NOMO-1 treated with dmso at 0.1 percent for 144 hours (cell line): Measurements from ENCODE around the gene MRGPRE.
"Not testable (repeated sequence)": the region's sequence is repeated elsewhere in the genome, so short reads cannot be mapped to it uniquely, and the experiment has no call there.

Experiments
- DNase-seq: peaks from one replicate; lab custom pipeline; 2025; ENCODE audit not compliant: unreplicated experiment; lab: John Stamatoyannopoulos, UW

The MRGPRE gene, protein sequence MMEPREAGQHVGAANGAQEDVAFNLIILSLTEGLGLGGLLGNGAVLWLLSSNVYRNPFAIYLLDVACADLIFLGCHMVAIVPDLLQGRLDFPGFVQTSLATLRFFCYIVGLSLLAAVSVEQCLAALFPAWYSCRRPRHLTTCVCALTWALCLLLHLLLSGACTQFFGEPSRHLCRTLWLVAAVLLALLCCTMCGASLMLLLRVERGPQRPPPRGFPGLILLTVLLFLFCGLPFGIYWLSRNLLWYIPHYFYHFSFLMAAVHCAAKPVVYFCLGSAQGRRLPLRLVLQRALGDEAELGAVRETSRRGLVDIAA

DNA sequence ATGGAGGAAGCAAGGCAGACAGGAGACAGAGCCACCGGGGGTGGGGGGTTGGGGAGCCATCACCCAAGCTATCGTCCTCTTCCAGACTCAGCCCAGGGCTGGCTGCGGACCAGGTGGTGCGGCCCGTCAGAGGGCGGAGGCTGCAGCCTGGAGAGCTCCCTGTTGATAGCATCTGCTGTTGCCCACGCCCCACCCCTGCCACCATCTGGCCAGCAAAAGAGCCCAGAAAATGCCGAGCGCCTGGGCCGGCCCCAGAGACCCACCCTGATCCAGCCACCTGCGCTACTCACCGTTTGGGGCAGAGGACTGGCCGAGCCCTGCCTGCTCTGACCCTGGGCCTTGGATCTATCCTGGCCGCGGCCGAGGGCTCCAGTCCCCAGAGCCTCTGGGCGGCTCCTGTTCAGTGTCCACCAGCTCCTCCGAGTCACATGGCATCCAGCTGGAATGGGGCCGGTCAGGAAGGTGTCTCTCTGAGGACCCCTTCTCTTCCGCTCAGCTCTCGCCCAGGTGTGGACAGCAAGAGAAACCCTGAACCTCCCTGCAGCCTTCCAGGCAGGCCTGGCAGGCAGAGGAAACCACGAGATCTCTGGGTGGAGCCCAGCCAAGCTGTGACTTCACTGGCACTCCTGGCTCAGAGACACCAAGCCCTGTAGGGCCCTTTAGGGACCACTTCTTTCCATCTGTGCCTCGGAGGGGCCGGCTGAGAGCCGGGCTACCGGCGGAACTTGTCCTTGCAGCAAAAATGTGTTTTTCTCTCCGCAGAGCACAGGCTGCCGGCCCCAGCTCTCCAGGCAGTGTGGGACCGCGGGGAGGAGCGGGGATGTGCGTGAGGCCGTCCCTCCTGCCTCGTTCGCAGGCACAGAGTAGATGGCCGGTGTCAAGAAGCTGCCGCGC is at the start of gene MRGPRE:
TSS of gene MRGPRE (minus strand) at position 567 of the 894 bp plus-strand sequence. CDS start 3,618 bp downstream, outside the sequence.
- DNase-seq: no peak

DNA sequence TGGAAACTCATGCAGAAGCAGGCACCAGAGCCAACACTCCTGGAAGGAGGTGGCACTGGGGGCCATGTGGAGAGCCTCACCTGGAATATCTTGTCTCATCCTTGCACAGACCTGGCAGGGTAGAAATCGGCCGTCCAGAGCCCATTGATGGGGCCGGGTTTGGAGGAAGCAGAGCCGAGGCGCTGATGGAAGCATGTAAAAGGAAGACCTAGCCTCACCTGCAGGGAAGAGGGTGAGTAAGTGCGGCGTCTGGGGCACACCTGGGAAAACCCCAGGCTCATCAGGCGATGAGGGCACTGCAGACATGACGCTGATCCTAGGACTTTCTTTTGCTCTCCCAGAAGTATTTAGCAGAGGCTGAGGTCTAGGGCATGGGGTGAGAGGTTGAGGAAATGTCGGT is 48.9 kb upstream of the MRGPRE start:
- DNase-seq: not testable (repeated sequence)

DNA sequence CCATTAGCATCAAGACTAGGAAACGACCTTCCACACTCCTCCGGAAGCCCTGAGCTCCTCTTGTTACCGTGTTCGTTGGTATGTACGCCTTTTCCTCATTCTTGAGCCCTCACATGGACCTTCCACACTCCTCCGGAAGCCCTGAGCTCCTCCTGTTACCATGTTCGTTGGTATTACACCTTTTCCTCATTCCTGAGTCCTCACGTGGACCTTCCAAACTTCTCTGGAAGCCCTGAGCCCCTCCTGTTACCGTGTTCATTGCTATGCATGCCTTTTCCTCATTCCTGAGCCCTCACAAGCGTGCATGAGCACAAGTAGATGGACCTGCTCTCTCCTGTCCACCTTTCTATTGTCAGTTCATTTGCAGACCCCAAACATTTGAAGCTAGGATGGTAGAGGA is 48.4 kb upstream of the MRGPRE start:
- DNase-seq: not testable (repeated sequence)

DNA sequence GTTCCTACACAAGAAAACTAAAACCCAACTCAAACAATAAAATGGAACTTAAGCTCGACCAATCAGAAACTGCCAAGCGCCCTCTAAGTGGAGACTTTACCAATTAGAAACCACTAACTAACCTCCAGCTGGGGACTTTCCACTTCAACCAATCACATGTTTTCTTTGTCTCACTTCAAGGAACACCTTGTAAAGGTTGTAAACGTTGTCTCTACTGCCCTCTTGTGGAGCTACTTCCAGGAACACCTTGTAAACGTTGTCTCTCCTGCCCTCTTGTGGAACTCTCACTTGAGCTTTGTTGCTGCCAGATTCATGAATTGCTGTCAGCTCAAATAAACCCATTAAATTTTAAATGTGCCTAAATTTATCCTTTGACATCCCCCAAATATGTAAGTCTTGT is 46.7 kb upstream of the MRGPRE start:
- DNase-seq: not testable (repeated sequence)

DNA sequence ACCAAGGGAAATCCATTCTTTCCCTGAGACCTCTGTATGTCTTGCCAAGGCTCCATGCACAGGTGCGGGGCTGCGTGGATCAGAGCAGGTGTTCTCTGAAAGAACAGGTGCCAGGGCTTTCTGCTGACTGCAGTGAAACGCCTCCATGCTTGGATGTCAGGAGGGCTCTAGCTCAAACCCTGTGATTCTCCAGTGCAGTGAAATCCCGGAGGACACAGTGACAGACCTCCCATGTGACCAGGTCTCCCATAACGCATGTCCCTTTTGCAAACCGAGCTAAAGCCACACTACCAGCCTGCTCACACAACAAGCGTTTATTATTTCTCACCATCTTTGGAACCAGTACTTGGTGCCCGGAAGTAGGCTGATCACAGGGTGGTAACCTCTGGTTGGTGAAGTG is 41.4 kb upstream of the MRGPRE start:
- DNase-seq: not testable (repeated sequence)

DNA sequence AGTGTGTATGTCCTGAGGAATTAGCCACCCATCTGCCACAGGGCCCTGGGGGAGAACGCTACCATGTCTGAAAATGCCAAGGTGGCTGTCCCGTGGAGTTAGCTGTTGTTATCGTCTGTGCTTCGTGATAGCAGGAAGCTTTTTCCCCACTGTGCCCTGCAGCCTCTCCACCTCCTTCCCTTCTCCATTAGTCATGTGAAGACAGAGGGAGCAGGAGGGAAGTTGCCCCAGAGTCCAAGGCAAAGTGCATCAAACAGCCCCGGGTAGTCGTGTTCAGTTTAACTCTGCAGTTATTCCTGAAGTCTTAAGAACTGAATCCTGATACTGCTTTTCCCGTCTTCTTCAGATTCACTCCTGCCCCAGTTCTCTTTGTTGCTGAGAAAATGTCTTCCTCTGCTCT is 30.3 kb upstream of the MRGPRE start:
- DNase-seq: not testable (repeated sequence)

DNA sequence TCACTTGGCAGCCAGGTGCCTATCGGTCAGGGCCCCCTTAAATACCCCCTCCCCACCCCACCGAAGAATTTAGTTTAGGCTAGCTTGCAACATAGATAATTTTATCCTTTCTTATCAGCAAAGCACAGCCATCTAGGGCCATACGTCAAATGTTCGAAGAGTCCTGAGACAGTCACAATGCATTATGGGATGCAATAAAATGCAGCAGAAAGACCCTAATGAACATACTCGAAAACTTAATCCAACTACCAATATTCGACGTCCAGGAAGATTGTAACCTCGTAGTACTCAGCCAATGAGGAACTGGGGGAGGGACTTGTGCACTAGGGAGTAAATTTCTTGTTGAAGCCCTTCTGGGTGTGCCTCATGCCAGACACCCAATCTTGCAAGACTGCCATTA is 29.6 kb upstream of the MRGPRE start:
- not testable (repeated sequence) for DNase-seq

DNA sequence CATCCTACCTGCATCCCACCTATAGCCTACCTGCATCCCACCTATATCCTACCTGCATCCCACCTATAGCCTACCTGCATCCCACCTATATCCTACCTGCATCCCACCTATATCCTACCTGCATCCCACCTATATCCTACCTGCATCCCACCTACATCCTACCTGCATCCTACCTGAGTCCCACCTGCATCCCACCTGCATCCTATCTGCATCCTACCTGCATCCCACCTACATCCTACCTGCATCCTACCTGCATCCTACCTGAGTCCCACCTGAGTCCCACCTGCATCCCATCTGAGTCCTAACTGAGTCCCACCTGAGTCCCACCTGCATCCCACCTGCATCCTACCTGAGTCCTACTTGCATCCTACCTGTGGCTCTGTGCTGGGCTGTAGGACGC is 25.3 kb upstream of the MRGPRE start:
- not testable (repeated sequence) for DNase-seq

DNA sequence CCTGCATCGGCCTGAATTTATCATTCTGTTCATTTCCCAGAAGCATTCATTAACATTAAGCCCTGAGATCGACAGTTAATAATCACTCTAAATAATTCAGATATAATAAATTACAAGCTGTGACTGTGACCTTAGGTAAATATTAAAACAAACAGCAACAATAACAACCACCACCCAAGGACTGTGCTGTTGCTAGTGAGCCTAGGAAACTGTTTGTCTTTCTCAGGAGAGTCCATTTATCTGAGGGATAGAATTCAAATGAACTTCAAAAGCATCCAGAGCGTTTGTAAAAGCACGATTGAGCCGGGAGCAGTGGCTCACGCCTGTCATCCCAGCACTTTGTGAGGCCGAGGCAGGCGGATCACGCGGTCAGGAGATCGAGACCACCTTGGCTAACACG is 23.0 kb upstream of the MRGPRE start:
- not testable (repeated sequence) for DNase-seq

DNA sequence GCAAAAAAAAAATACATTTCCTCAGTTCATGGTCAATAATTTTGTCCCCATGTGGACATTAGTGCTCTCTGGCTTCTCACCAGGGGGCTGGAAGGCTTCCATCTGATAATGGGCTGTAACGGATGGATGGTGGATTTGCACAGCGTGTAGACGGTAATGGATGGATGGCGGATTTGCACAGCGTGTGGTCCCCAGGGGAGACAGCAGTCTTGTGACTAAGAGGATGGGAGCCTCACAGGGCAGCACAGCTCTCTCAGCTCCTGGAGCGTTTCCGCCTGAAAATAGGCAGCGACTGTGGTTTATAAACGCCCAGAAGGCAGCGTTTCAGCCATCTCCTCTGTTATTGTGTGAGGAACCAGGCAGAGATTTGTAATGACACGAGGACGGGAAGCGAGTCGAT is 22.6 kb upstream of the MRGPRE start:
- not testable (repeated sequence) for DNase-seq

DNA sequence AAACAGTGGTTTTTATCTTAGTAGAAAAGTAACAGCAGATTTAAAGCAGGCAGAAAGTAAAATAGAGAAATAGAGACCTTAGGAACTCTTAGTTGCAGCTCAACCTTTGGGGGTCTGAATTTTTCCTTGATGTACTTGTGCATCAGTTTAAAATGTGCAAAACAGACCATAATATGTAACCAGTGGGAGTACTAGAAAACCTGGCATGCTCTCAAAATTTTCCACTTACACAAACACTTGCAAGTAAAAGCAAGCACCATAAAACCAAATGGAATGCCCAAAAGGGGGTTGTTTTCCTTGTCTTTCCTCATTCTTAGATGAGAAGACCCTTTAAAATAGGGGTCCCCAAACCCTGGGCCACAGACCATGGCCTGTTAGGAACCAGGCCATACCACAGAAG is 12.9 kb upstream of the MRGPRE start:
- no peak for DNase-seq

DNA sequence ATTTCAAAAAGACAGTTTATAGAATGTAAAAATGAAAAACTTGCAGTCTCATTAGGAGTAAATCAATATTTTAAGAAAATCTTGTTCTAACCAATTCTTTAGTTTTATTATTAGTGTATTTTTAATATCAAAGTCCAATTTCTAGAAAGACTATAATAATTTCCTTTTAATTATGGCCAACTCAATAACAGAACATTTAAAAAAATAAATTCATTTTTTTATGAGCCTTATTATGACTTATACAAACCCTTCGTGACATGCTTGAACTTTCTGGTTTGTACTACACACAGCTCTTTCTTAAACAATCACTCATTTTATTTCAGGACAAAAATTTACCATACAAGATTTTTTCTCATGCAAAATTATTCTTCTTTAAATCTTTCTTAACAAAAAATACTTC is 11.7 kb upstream of the MRGPRE start:
- DNase-seq: no peak

DNA sequence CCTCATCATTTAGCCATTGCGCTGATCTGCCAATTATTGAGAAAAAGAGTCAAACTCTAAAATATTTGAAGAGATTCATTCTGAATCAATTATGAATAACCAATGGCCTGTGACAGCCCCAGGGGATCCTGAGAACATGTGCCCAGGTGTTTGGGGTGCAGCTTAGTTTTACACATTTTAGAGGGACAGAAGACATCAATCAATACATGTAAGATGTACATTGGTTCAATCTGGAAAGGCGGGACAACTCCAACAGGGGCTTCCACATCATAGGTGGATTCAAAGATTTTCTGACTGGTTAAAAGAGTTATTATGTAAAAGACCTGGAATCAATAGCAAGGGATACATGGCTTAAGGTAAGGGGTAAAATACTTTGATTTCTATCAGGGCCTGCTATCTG is 4.9 kb upstream of the MRGPRE start:
- no peak for DNase-seq

DNA sequence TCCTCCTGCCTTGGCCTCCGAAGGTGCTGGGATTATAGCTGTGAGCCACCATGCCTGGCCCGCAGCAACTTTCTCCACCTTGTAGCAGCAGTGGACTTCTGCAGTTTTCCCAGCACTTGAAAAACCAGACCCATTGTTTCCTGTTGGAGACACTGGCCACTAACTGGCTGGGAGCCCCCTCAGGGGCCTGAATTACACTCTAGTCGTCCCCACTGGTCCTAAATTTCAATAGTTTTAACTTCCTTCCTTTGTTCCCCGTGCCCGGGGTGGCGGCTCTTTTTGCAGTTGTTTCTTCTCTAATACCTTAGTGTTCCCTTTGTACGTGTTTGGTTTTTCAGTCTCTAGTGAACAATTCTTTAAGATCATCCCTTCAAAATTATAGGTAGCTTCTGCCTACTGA is 2.6 kb upstream of the MRGPRE start:
- DNase-seq: no peak

DNA sequence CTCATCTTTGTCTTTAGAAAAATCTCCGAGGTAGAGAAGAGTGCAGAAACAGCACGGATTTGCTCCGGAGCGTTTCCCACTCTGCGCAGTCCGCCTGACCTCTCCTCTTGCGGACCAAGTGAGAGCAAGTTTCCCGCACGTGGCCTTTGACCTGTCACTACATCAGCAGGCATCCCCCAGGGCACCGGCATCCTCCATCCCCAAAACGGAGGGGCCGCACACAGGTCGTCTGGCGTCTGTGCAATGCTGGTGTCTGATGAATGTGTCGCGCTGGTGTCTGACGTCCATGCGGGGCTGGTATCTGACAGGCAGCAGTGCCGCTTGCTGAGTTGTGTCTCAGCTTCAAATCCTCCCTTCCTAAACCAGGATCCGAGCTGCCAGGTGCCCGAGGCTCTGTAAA is 739 bp upstream of the MRGPRE start:
- DNase-seq: no peak

DNA sequence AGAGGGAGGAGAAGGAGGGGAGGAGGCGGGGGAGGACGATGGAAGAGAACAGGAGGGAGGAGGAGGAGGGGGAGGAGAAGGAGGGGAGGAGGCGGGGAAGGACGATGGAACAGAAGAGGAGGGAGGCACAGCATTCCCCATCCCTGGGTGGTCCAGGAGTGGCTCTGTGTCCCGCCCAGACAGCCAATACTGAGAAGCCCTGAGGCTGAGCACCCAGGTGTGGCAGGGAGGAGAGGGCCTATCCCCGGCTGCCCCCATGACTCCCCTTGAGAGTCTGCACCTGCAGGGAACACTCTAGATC is 717 bp downstream of the MRGPRE start:
- DNase-seq: no peak

DNA sequence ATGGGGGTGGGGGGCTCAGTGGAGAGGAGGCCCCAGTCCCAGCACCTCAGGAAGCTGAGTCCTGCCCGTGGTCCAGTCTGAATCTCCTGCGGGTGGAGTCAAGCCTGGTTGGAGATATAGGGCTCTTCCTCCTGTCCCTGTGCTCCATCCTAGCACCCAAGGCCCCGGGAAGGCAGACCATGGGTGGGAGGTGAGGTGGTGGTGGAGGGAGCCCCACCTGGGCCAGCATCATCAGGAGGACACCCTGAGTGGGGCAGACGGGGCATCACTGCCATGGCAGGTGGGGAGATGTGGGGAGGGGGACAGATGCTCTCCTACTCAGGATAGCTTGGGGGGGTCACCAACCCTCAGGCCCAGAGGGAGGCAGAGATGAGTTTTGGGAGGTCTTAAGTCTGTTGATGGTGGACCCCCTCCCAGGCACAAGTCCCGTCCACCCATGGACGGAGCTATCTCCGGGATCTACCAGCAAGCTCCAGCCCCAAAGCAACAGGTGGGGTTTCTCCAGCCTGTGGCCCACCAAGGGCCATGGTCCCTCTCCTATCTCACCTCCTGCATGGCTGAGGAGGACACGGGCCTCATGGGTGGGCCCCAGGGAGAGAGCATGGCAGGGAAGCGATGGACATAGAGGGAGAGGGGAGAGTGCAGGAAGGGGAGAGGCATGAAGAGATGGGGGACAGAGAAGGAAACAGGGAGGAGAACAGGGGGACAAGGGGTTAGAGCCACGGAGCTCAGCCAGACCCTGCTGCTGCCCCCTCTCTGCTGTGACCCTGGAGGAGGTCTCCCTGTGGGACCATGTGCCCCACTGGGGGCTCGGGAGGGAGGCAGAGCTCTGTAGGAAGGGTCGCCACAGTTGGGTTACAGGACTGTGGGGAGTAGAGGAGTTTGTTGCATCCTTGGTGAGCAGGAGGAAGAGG is 1.3 kb downstream of the MRGPRE start:
- DNase-seq: no peak

DNA sequence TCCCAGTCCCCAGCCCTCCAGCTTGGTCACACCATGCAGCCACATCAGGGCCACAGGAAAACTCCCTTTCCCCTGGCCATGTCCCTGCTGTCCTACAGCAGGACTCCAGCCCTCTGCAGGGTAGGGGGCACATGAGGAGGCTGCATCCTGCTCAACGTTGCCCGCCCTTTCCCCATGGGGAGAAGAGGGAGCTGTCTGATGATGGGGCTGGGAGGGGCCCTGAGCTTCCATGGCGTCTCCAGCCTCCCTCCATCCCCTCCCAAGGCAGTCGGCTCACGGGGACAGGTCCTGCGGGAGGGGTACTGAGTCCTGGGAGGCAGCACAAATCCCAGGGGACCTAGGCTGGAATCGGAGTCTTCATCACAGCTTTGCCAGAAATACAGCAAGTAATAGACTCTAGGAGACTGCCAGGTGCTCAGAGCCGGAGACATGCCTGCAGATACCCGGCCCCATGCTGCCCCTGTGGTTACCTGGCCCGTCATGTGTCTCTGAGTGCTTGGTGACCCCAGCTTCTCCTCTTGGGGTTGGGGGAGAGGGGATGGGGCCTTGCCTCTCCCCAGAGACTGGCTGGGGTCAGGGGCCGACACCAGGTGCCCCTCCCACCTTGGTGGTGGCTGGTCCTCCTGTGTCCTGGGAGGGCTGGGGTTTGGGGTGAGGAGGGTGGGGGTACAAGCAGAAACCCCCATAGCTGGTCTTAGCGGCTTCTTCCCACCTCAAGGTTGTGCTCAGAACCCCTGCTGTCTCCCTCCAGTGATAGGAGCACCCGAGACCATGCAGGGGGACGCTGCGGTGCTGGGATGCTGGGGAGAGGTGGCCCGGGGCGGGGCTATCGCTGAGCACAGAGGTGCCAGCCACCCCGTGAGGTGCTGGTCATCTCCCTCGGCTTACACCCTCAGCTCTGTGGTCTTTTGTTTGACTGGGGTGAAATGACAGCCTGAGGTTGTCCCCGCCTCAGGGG is 2.3 kb downstream of the MRGPRE start:
- DNase-seq: no peak

DNA sequence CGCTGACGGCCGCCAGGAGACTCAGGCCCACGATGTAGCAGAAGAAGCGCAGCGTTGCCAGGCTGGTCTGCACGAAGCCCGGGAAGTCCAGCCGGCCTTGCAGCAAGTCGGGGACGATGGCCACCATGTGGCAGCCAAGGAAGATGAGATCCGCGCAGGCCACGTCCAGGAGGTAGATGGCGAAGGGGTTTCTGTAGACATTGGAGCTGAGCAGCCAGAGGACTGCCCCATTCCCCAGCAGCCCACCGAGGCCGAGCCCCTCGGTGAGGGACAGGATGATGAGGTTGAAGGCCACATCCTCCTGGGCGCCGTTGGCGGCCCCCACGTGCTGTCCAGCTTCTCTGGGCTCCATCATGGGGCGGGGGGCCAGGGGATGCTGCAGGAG is 3.8 kb downstream of the MRGPRE start:
- DNase-seq: no peak
